Measurements from ENCODE around the gene RGS14. TPM values are rescaled to one million over a fixed set of nuclear protein-coding genes. Genes with fewer than 3 reads are reported as not detected.

Gene RGS14
- total RNA-seq, 2 experiments from 2014 or later: 113 to 124 TPM

- H3K4me1 Mint-ChIP-seq: peaks cover 17% of the 10 kb centered on the region
- no peak for DNase-seq
- no peak overlapping the region for H3K4me3 Mint-ChIP-seq
- ATAC-seq (ENCODE audit: low read depth): no peak
- H3K27me3 Mint-ChIP-seq: no peaks in the 10 kb centered on the region
- POLR2A ChIA-PET: interaction anchor here (1.8 kb wide), 1 partner anchor 17 kb away, joined by 6 read pairs; no protein-coding TSS in a partner anchor
- H3K9me3 Mint-ChIP-seq: no peaks in the 10 kb centered on the region
- no peaks in the 10 kb centered on the region for H3K36me3 Mint-ChIP-seq
- H3K27ac Mint-ChIP-seq: no peak overlapping the region
Observed at GRCh38 chr5:177421062-177421798, 63.5 kb downstream of the RGS14 start.

Other genes with a start within 250 kb of the RGS14 start
- 100 to 1,000 TPM in 1 of 2 experiments, 10 to 100 TPM in 1; 96.2 to 101 TPM for gene NSD1, start 224.2 kb upstream of the RGS14 start, total RNA-seq
- gene RAB24, start 54.2 kb upstream of the RGS14 start, total RNA-seq: 10 to 100 TPM; 39.0 to 46.6 TPM
- 100 to 1,000 TPM; 104 TPM for gene PRELID1, start 54.1 kb upstream of the RGS14 start, total RNA-seq
- gene MXD3, start 46.0 kb upstream of the RGS14 start, total RNA-seq: 10 to 100 TPM; 85.0 to 94.0 TPM
- gene LMAN2, start 6.3 kb upstream of the RGS14 start, total RNA-seq: 100 to 1,000 TPM; 110 to 116 TPM
- gene SLC34A1, start 26.5 kb downstream of the RGS14 start, total RNA-seq: 1 to 10 TPM; 1.9 to 2.1 TPM
- gene PFN3, start 42.7 kb downstream of the RGS14 start, total RNA-seq: not detected
- gene F12, start 51.6 kb downstream of the RGS14 start, total RNA-seq: 1 to 10 TPM; 2.2 to 2.8 TPM
- 100 to 1,000 TPM; 181 to 186 TPM for gene GRK6, start 68.8 kb downstream of the RGS14 start, total RNA-seq
- 10 to 100 TPM; 10.0 to 10.6 TPM for gene PRR7, start 88.9 kb downstream of the RGS14 start, total RNA-seq
- gene DBN1, start 115.7 kb downstream of the RGS14 start, total RNA-seq: 10 to 100 TPM; 82.5 to 87.0 TPM
- gene PDLIM7, start 139.7 kb downstream of the RGS14 start, total RNA-seq: 10 to 100 TPM; 51.6 to 60.6 TPM
- gene DOK3, start 151.9 kb downstream of the RGS14 start, total RNA-seq: 1 to 10 TPM; 3.7 to 6.0 TPM
- gene DDX41, start 159.0 kb downstream of the RGS14 start, total RNA-seq: 100 to 1,000 TPM; 132 to 135 TPM
- 100 to 1,000 TPM; 142 to 153 TPM for gene FAM193B, start 196.6 kb downstream of the RGS14 start, total RNA-seq
- 10 to 100 TPM; 81.0 to 83.2 TPM for gene TMED9, start 234.3 kb downstream of the RGS14 start, total RNA-seq
- gene B4GALT7, start 242.2 kb downstream of the RGS14 start, total RNA-seq: 10 to 100 TPM; 26.2 to 28.5 TPM